ENCODE measurements around the gene STAC. TPM values are rescaled to one million over a fixed set of nuclear protein-coding genes. Genes with fewer than 3 reads are reported as not detected.

Gene STAC
- total RNA-seq, 4 donors from 2014 or later, result 0.28 to 3.8 (median 0.92) TPM

GRCh38 chr3:36393563-36393962, 13.3 kb downstream of the STAC start:
- TF ChIP-seq, protein P1, sequence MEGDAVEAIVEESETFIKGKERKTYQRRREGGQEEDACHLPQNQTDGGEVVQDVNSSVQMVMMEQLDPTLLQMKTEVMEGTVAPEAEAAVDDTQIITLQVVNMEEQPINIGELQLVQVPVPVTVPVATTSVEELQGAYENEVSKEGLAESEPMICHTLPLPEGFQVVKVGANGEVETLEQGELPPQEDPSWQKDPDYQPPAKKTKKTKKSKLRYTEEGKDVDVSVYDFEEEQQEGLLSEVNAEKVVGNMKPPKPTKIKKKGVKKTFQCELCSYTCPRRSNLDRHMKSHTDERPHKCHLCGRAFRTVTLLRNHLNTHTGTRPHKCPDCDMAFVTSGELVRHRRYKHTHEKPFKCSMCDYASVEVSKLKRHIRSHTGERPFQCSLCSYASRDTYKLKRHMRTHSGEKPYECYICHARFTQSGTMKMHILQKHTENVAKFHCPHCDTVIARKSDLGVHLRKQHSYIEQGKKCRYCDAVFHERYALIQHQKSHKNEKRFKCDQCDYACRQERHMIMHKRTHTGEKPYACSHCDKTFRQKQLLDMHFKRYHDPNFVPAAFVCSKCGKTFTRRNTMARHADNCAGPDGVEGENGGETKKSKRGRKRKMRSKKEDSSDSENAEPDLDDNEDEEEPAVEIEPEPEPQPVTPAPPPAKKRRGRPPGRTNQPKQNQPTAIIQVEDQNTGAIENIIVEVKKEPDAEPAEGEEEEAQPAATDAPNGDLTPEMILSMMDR (IDR thresholded peaks at IDR 0.05), result no peak
- ATAC-seq (ENCODE audit: low FRiP score) (no peak), DNase-seq (ENCODE audit: low spot score) (no peak)

GRCh38 chr3:36394176-36394575, 13.9 kb downstream of the STAC start:
- ATAC-seq (ENCODE audit: low FRiP score) (no peak), DNase-seq (ENCODE audit: low spot score) (no peak)
- TF ChIP-seq, protein P1 (IDR thresholded peaks at IDR 0.05), result no peak

GRCh38 chr3:36397841-36398240, 17.5 kb downstream of the STAC start:
- DNase-seq (ENCODE audit: low spot score) (no peak), ATAC-seq (ENCODE audit: low FRiP score) (no peak)
- TF ChIP-seq, protein P1 (IDR thresholded peaks at IDR 0.05), result no peak

DNA sequence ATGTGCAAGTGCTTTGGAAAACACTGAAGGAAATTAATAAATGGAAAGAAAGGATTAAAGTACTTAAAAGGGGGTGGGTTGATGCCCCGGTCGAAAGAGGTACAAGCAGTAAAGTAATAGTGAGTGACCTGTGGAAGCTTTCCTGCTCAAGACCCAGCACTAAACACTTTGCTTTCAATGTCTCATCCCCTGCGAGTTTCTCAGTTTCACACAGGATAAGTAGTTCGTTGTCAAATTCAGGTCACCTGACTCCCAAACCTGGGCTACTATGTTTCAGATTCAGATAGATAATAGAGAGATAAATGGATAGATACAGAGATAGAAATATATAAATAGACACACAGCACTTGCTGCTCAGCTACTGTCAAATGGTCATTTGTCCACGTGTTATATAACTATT, 19.6 kb downstream of the STAC start:
- no peak for ATAC-seq (ENCODE audit: low FRiP score)
- no peak for DNase-seq (ENCODE audit: low spot score)
- TF ChIP-seq, protein P1 (IDR thresholded peaks at IDR 0.05), result no peak

GRCh38 chr3:36401056-36401455, 20.8 kb downstream of the STAC start:
- TF ChIP-seq, protein P1 (IDR thresholded peaks at IDR 0.05), result no peak
- no peak for ATAC-seq (ENCODE audit: low FRiP score)
- no peak for DNase-seq (ENCODE audit: low spot score)

DNA sequence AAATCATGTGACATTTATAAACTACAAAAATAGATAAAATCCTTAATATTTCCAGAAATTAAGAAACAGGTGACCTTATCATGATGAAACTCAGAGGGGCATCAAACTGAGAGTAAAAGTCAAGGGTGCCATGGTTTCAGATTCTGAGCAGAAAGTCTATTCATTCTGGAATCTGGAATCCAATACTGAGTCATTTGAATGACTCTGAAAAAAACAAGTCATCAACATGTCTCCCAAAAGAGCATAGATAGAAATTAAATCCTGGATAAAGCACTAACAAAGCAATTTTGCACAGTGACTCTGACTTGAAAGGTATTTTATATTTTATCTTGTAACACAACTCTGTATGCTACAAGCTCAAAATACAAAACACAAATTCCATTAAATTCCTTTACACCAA, 23.4 kb downstream of the STAC start:
- TF ChIP-seq, protein P1 (IDR thresholded peaks at IDR 0.05), result no peak
- ATAC-seq (ENCODE audit: low FRiP score) (no peak), DNase-seq (ENCODE audit: low spot score) (no peak)

DNA sequence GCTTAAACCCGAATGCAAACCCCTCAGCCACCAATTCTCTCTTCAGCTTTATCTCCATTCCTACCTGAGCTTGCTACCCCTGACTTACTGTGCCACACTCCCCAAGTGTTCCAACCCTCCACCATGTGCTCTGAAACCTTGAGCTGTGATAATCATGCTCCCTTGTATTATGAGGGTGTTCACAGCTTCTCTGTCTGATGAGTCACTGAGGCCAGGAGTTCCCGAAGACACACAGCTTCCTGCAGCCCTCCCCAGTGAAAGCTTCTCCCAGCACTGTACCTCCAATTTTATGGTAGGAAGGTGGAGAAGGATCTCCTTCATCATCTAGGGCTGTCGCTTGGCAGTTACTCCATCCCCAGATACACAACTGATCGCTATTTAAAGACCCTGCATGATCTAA, 24.9 kb downstream of the STAC start:
- ATAC-seq (ENCODE audit: low FRiP score) (no peak), DNase-seq (ENCODE audit: low spot score) (no peak)
- TF ChIP-seq, protein P1 (IDR thresholded peaks at IDR 0.05), result no peak
